ENCODE results near the gene BRAT1. TPM values are rescaled to one million over a fixed set of nuclear protein-coding genes. Genes with fewer than 3 reads are reported as not detected.

Gene BRAT1
- total and polyA plus RNA-seq, 2 experiments from 2014 or later = 32.5 to 76.8 TPM

- H3K27ac Mint-ChIP-seq = no peak overlapping the region
- Histone ChIP-seq H3F3A (replicated peaks; ENCODE audit: low read depth) (0 out of 2 replicates have a peak, but pooled peaks cover 7% of the 10 kb centered on the region), H3K79me2 (replicated peaks; ENCODE audit: insufficient read depth) (no peaks in the 10 kb centered on the region), H3K4me2 (no peak overlapping the region), H3K36me3 (ENCODE audit: insufficient read depth) (no peaks in the 10 kb centered on the region), H4K20me1 (replicated peaks; ENCODE audit: insufficient read depth) (no peaks in the 10 kb centered on the region), H3K4me1 (ENCODE audit: insufficient read depth) (no peaks in the 10 kb centered on the region), H2AFZ (no peak overlapping the region), H3K27ac (ENCODE audit: low read depth) (no peak overlapping the region), H3K4me3 (no peak overlapping the region), H3K9me2 (ENCODE audit: insufficient read depth) (no peaks in the 10 kb centered on the region), H3K27me3 (ENCODE audit: insufficient read depth) (no peaks in the 10 kb centered on the region)
- H3K4me3 Mint-ChIP-seq = no peak overlapping the region
- TF ChIP-seq ZNF331 (CRISPR knock-in tag; IDR thresholded peaks at IDR 0.05; ENCODE audit: low read depth) (no peak), CTCF (conservative IDR thresholded peaks at IDR 0.05; ENCODE audit: low read depth in 2 of 2) (peak in 1 of 2 experiments; percentile 43; a peak in 3 of 4 replicates)
- ATAC-seq (peak; percentile 81), DNase-seq (ENCODE audit: low spot score) (peak; percentile 84)
- H3K4me1 Mint-ChIP-seq = no peaks in the 10 kb centered on the region
- H3K27me3 Mint-ChIP-seq (ENCODE audit: insufficient read depth, low read depth, poor library complexity) = peaks cover 7% of the 10 kb centered on the region
- H3K9me3 Mint-ChIP-seq = no peaks in the 10 kb centered on the region
- no peaks in the 10 kb centered on the region; the same call in 2 of the 3 replicates for H3K36me3 Mint-ChIP-seq (ENCODE audit: low read depth)
Observed at GRCh38 chr7:2601065-2601464, 45.7 kb upstream of the BRAT1 start.

- no peaks in the 10 kb centered on the region for H3K36me3 ChIP-seq (ENCODE audit: insufficient read depth)
- H3K9me2 ChIP-seq (ENCODE audit: insufficient read depth) = no peaks in the 10 kb centered on the region
- no peak overlapping the region for H3K4me2 ChIP-seq
- H3K4me1 ChIP-seq (ENCODE audit: insufficient read depth) = no peaks in the 10 kb centered on the region
- H3K27me3 Mint-ChIP-seq (ENCODE audit: insufficient read depth, low read depth, poor library complexity) = peaks cover 9% of the 10 kb centered on the region
- no peak overlapping the region for H2AFZ ChIP-seq
- 0 out of 2 replicates have a peak, but pooled peaks cover 7% of the 10 kb centered on the region for H3F3A ChIP-seq (replicated peaks; ENCODE audit: low read depth)
- no peaks in the 10 kb centered on the region for H4K20me1 ChIP-seq (replicated peaks; ENCODE audit: insufficient read depth)
- ATAC-seq (no peak), DNase-seq (ENCODE audit: low spot score) (no peak)
- H3K79me2 ChIP-seq (replicated peaks; ENCODE audit: insufficient read depth) = no peaks in the 10 kb centered on the region
- no peak overlapping the region for H3K4me3 ChIP-seq
- no peak overlapping the region for H3K27ac Mint-ChIP-seq
- no peaks in the 10 kb centered on the region; the same call in 2 of the 3 replicates for H3K4me1 Mint-ChIP-seq
- H3K36me3 Mint-ChIP-seq (ENCODE audit: low read depth) = no peaks in the 10 kb centered on the region; the same call in 2 of the 3 replicates
- H3K27me3 ChIP-seq (ENCODE audit: insufficient read depth) = no peaks in the 10 kb centered on the region
- H3K4me3 Mint-ChIP-seq = no peak overlapping the region
- no peaks in the 10 kb centered on the region for H3K9me3 Mint-ChIP-seq
- no peak overlapping the region; the same call in 1 of the 2 replicates for H3K27ac ChIP-seq (ENCODE audit: low read depth)
- TF ChIP-seq CREB1 (CRISPR knock-in tag; IDR thresholded peaks at IDR 0.05; ENCODE audit: low read depth) (no peak), ETS1 (IDR thresholded peaks at IDR 0.05) (no peak), ZNF462 (CRISPR knock-in tag; IDR thresholded peaks at IDR 0.05) (no peak), JUNB (IDR thresholded peaks at IDR 0.05; ENCODE audit: unreplicated experiment) (no peak), POLR2AphosphoS5 (IDR thresholded peaks at IDR 0.05; ENCODE audit: low read depth) (no peak), CTCF (conservative IDR thresholded peaks at IDR 0.05; ENCODE audit: low read depth in 2 of 2) (no peak), ZNF331 (CRISPR knock-in tag; IDR thresholded peaks at IDR 0.05; ENCODE audit: low read depth) (no peak), ZNF114 (CRISPR knock-in tag; IDR thresholded peaks at IDR 0.05) (no peak), NANOG (IDR thresholded peaks at IDR 0.05; ENCODE audit: borderline replicate concordance) (no peak)
Observed at GRCh38 chr7:2598154-2598823, 43.0 kb upstream of the BRAT1 start.
